Measurements from ENCODE around the gene CFAP20DC. TPM values are rescaled to one million over a fixed set of nuclear protein-coding genes. Genes with fewer than 3 reads are reported as not detected.

The CFAP20DC gene
- total RNA-seq, 1 experiment from 2014 or later: 1.1 TPM

DNA sequence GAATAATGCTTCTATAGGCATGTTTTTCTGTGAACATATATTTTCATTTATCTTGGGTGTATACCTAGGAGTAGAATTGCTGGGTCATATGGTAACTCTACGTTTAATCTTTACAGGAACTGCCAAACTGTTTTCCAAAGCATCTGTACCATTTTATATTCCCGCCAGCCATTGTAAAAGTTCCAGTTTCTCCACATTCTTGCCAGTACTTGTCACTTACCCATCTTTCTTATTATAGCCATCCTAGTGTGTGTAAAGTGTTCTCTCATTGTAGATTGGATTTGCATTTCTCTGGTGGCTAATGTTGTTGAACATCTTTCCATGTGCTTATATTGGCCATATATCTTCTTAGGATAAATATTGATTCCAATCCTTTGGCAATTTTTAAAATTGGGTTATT lies 31.2 kb upstream of the CFAP20DC start:
- TF ChIP-seq, protein P1, sequence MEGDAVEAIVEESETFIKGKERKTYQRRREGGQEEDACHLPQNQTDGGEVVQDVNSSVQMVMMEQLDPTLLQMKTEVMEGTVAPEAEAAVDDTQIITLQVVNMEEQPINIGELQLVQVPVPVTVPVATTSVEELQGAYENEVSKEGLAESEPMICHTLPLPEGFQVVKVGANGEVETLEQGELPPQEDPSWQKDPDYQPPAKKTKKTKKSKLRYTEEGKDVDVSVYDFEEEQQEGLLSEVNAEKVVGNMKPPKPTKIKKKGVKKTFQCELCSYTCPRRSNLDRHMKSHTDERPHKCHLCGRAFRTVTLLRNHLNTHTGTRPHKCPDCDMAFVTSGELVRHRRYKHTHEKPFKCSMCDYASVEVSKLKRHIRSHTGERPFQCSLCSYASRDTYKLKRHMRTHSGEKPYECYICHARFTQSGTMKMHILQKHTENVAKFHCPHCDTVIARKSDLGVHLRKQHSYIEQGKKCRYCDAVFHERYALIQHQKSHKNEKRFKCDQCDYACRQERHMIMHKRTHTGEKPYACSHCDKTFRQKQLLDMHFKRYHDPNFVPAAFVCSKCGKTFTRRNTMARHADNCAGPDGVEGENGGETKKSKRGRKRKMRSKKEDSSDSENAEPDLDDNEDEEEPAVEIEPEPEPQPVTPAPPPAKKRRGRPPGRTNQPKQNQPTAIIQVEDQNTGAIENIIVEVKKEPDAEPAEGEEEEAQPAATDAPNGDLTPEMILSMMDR (IDR thresholded peaks at IDR 0.05; ENCODE audit: unreplicated experiment): no peak
- Mint-ChIP-seq H3K36me3 (ENCODE audit: insufficient read depth, unreplicated experiment) (no peaks in the 10 kb centered on the region), H3K4me3 (ENCODE audit: unreplicated experiment) (no peak overlapping the region), H3K4me1 (ENCODE audit: insufficient read depth, unreplicated experiment) (peaks cover 6% of the 10 kb centered on the region), H3K9me3 (ENCODE audit: unreplicated experiment) (no peaks in the 10 kb centered on the region), H3K27me3 (ENCODE audit: insufficient read depth, unreplicated experiment) (no peaks in the 10 kb centered on the region), H3K27ac (ENCODE audit: low read depth, unreplicated experiment) (no peak overlapping the region)
- POLR2A ChIA-PET: no interaction called here
- BruUV-seq (replicated peaks): no TSS peak
- CTCF ChIA-PET: no interaction called here
- intact Hi-C loops (cut with micrococcal nuclease): no loop called here
- no peak for DNase-seq (ENCODE audit: unreplicated experiment)

DNA sequence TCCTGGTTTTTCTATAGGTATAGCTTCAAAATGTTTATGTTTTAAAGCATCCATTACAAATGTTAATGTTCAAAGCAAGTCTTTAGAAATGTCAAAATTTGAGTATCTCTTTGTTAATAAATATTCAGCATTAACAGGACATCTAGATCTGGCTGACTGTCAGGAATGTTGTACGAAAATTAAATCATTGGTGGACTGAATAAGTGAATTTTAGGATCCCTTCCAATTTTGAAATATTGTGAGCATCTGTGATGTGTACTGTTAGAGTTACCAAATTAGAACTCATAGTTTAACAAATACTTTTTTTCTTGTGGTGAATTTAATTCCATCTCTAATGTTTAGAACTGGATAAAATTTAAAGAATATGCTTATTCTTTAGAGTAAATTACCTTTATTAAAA lies 30.1 kb upstream of the CFAP20DC start:
- no peak overlapping the region for H3K4me3 Mint-ChIP-seq (ENCODE audit: unreplicated experiment)
- CTCF ChIA-PET: interaction anchor here (0.6 to 1.2 kb wide), 2 partner anchors 13 to 14 kb away, joined by 3 read pairs; no protein-coding TSS in a partner anchor
- TF ChIP-seq, protein P1 (IDR thresholded peaks at IDR 0.05; ENCODE audit: unreplicated experiment): no peak
- no peak for DNase-seq (ENCODE audit: unreplicated experiment)
- intact Hi-C loops (cut with micrococcal nuclease): no loop called here
- no peaks in the 10 kb centered on the region for H3K9me3 Mint-ChIP-seq (ENCODE audit: unreplicated experiment)
- no peak overlapping the region for H3K27ac Mint-ChIP-seq (ENCODE audit: low read depth, unreplicated experiment)
- POLR2A ChIA-PET: no interaction called here
- H3K4me1 Mint-ChIP-seq (ENCODE audit: insufficient read depth, unreplicated experiment): peaks cover 6% of the 10 kb centered on the region
- H3K36me3 Mint-ChIP-seq (ENCODE audit: insufficient read depth, unreplicated experiment): no peaks in the 10 kb centered on the region
- no TSS peak for BruUV-seq (replicated peaks)
- H3K27me3 Mint-ChIP-seq (ENCODE audit: insufficient read depth, unreplicated experiment): no peaks in the 10 kb centered on the region

DNA sequence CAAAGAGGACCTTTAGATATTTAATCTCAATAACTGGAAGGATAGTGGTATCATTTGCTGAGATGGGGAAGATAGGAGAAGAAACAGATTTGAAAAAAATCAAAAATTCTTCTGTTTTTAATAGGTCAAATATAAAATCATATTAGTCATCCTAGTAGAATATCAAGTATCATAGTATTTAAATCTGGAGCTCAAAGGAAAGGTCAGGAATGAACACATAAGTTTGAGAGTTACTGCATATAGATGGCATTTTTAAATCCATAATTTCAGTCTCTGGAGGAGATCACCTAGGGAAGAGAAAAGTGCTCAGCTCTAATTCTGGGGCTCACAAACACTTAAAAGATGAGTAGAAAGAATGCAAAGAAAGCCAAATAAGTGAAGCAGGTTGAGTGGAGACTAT lies 24.9 kb upstream of the CFAP20DC start:
- Mint-ChIP-seq H3K36me3 (ENCODE audit: insufficient read depth, unreplicated experiment) (no peaks in the 10 kb centered on the region), H3K9me3 (ENCODE audit: unreplicated experiment) (no peaks in the 10 kb centered on the region), H3K4me3 (ENCODE audit: unreplicated experiment) (no peak overlapping the region), H3K4me1 (ENCODE audit: insufficient read depth, unreplicated experiment) (no peaks in the 10 kb centered on the region), H3K27ac (ENCODE audit: low read depth, unreplicated experiment) (no peak overlapping the region), H3K27me3 (ENCODE audit: insufficient read depth, unreplicated experiment) (no peaks in the 10 kb centered on the region)
- TF ChIP-seq, protein P1 (IDR thresholded peaks at IDR 0.05; ENCODE audit: unreplicated experiment): no peak
- intact Hi-C loops (cut with micrococcal nuclease): no loop called here
- POLR2A ChIA-PET: interaction anchor here (0.5 kb wide), 1 partner anchor 33 kb away, joined by 3 read pairs; no protein-coding TSS in a partner anchor
- CTCF ChIA-PET: interaction anchor here (1.7 kb wide), 1 partner anchor 21 kb away, joined by 6 read pairs; no protein-coding TSS in a partner anchor
- DNase-seq (ENCODE audit: unreplicated experiment): no peak
- no TSS peak for BruUV-seq (replicated peaks)

DNA sequence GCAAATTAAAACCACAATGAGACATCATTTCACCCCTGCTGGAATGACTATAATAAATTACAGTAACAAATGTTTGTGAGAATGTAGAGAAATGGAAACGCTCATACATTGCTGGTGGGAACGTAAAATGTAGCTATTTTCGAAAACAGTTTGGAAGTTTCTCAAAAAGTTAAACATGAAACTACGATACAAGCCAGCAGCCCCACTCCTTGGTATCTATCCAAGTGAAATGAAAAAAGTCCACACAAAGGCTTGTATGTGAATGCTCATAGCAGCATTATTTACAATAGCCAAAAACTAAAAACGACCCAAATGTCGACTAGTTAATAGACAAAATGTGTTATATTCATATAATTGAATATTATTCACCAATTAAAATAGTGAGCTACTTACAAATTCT lies 22.9 kb upstream of the CFAP20DC start:
- Mint-ChIP-seq H3K9me3 (ENCODE audit: unreplicated experiment) (no peaks in the 10 kb centered on the region), H3K4me3 (ENCODE audit: unreplicated experiment) (no peak overlapping the region), H3K27me3 (ENCODE audit: insufficient read depth, unreplicated experiment) (no peaks in the 10 kb centered on the region), H3K4me1 (ENCODE audit: insufficient read depth, unreplicated experiment) (no peaks in the 10 kb centered on the region), H3K27ac (ENCODE audit: low read depth, unreplicated experiment) (no peak overlapping the region), H3K36me3 (ENCODE audit: insufficient read depth, unreplicated experiment) (no peaks in the 10 kb centered on the region)
- no peak for DNase-seq (ENCODE audit: unreplicated experiment)
- POLR2A ChIA-PET: no interaction called here
- BruUV-seq (replicated peaks): no TSS peak
- intact Hi-C loops (cut with micrococcal nuclease): no loop called here
- CTCF ChIA-PET: interaction anchor here (0.7 to 1.4 kb wide), 3 partner anchors 20 to 431 kb away, joined by 3 to 4 read pairs (median 4); no protein-coding TSS in a partner anchor
- TF ChIP-seq, protein P1 (IDR thresholded peaks at IDR 0.05; ENCODE audit: unreplicated experiment): no peak

Measured in MCF 10A (cell line).